Measurements from ENCODE around the gene CPZ. TPM values are rescaled to one million over a fixed set of nuclear protein-coding genes. Genes with fewer than 3 reads are reported as not detected.

The CPZ gene
- total RNA-seq, 1 experiment from 2014 or later, result 37.3 TPM

DNA sequence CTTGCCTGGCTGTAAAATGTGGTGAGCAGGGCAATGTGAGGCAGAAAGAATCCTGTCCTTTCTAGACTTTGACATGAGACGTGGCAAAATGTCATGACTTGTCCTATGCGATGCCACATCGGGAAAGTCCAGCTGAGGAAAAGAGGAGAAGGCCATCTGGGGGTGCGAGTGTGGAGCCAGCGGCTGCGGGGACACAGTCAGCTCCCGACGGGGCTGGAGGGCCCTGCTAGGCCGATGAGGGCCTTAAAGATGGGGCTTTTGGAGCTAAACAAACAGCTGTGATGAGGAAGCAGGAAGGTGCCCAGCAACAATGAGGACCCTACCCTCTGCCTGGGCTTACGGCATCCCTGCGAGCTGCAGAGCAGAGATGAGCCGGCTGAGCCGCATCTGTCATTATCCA lies 7.7 kb downstream of the CPZ start:
- no CpG with 5 or more reads among the region's 13 CpGs for WGBS (ENCODE audit: extremely low coverage, insufficient read length, low lambda C conversion rate)
- no peaks in the 10 kb centered on the region for H3K23me2 ChIP-seq (ENCODE audit: insufficient read length, low read depth, low read length, poor library complexity, severe bottlenecking)
- H4K8ac ChIP-seq (replicated peaks; ENCODE audit: insufficient read length, low read depth, low read length), result no peak overlapping the region
- no peak overlapping the region for H2BK12ac ChIP-seq (ENCODE audit: insufficient read length, low read depth, low read length)
- H3K9me3 ChIP-seq (ENCODE audit: control insufficient read depth, low read depth, low read length), result no peaks in the 10 kb centered on the region
- H2BK5ac ChIP-seq (ENCODE audit: insufficient read length, low read length), result no peak overlapping the region
- H3K79me2 ChIP-seq (ENCODE audit: insufficient read depth, low read length), result no peaks in the 10 kb centered on the region
- H4K91ac ChIP-seq (ENCODE audit: insufficient read length, low read depth, low read length), result no peak overlapping the region
- no peaks in the 10 kb centered on the region for H3K4me1 ChIP-seq (ENCODE audit: insufficient read depth, low read length)
- H2AFZ ChIP-seq (ENCODE audit: low read length), result no peak overlapping the region
- H3K23ac ChIP-seq (ENCODE audit: insufficient read length, low read depth, low read length), result no peak overlapping the region
- Mint-ChIP-seq H3K9me3 (no peaks in the 10 kb centered on the region), H3K27ac (no peak overlapping the region), H3K4me1 (peaks cover 0 to 3% of the 10 kb centered on the region in 2 experiments; a peak in 1 of 4 replicates), H3K4me3 (peak overlapping the region in 1 of 2 experiments; percentile 31; a peak in 1 of 5 replicates), H3K36me3 (ENCODE audit: insufficient read depth in 1 of 3, low read depth in 3 of 3) (peaks cover 0 to 64% (median 37%) of the 10 kb centered on the region in 3 experiments; a peak in 5 of 7 replicates), H3K27me3 (ENCODE audit: low read depth) (no peaks in the 10 kb centered on the region)
- TF ChIP-seq, protein P1, sequence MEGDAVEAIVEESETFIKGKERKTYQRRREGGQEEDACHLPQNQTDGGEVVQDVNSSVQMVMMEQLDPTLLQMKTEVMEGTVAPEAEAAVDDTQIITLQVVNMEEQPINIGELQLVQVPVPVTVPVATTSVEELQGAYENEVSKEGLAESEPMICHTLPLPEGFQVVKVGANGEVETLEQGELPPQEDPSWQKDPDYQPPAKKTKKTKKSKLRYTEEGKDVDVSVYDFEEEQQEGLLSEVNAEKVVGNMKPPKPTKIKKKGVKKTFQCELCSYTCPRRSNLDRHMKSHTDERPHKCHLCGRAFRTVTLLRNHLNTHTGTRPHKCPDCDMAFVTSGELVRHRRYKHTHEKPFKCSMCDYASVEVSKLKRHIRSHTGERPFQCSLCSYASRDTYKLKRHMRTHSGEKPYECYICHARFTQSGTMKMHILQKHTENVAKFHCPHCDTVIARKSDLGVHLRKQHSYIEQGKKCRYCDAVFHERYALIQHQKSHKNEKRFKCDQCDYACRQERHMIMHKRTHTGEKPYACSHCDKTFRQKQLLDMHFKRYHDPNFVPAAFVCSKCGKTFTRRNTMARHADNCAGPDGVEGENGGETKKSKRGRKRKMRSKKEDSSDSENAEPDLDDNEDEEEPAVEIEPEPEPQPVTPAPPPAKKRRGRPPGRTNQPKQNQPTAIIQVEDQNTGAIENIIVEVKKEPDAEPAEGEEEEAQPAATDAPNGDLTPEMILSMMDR (conservative IDR thresholded peaks at IDR 0.05), result no peak
- H2AK5ac ChIP-seq (ENCODE audit: insufficient read length, low read length), result no peak overlapping the region
- no peak overlapping the region for H3K4ac ChIP-seq (ENCODE audit: low read depth, low read length)
- H3K9ac ChIP-seq (ENCODE audit: extremely low read depth, insufficient read length, low read length), result no peak overlapping the region
- H3K79me1 ChIP-seq (ENCODE audit: insufficient read depth, low read depth, low read length, poor library complexity, severe bottlenecking), result no peaks in the 10 kb centered on the region
- H3K56ac ChIP-seq (ENCODE audit: insufficient read length, low read depth, low read length), result no peak overlapping the region
- no peak overlapping the region for H2BK20ac ChIP-seq (ENCODE audit: low read depth, low read length, poor library complexity, severe bottlenecking)
- no peak overlapping the region for H3K14ac ChIP-seq (ENCODE audit: insufficient read depth, low read length)
- H3K4me2 ChIP-seq (ENCODE audit: insufficient read depth, insufficient read length, low read length), result no peak overlapping the region
- H3K27ac ChIP-seq (ENCODE audit: insufficient read length, low read depth, low read length), result no peak overlapping the region
- H3K27me3 ChIP-seq (ENCODE audit: insufficient read depth, low read length), result no peaks in the 10 kb centered on the region
- no peak overlapping the region for H3K18ac ChIP-seq (ENCODE audit: insufficient read length, low read depth, low read length)
- no peak overlapping the region for H2BK15ac ChIP-seq (ENCODE audit: low read depth, low read length)
- H4K20me1 ChIP-seq (ENCODE audit: control insufficient read depth, insufficient read depth, insufficient read length), result no peaks in the 10 kb centered on the region
- H3T11ph ChIP-seq (ENCODE audit: low read length), result no peak overlapping the region
- no peak overlapping the region for H2BK120ac ChIP-seq (ENCODE audit: low read depth, low read length, poor library complexity, severe bottlenecking)
- no peak for DNase-seq
- no peak overlapping the region for H4K5ac ChIP-seq (ENCODE audit: insufficient read length, low read depth, low read length)
